NT2/D1 (cell line): ENCODE results near the gene VARS1.
"Not testable (repeated sequence)": the region's sequence is repeated elsewhere in the genome, so short reads cannot be mapped to it uniquely, and the experiment has no call there.

ENCODE experiments used
- YY1 ChIP-seq: IDR thresholded peaks from 2 replicates; pipeline ENCODE4 v1.6.1; 2011; ENCODE audit not compliant: insufficient read length, insufficient read depth
- ZNF274 ChIP-seq: IDR thresholded peaks from 2 replicates; pipeline ENCODE4 v1.6.1; 2011; ENCODE audit warnings: mild to moderate bottlenecking, low read depth, low read length

DNA sequence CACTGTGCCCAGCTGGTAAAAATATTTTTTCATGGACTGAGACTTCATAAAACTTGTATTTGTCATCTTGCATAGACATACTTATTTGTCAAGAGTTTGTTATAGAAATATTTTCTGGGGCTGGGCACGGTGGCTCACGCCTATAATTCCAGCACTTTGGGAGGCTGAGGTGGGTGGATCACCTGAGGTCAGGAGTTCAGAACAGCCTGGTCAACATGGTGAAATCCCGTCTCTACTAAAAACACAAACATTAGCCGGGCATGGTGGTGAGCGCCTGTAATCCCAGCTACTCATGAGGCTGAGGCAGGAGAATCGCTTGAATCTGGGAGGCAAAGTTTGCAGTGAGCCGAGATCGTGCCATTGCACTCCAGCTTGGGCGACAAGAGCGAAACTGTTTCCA is 13.0 kb upstream of the VARS1 start:
- TF ChIP-seq ZNF274, YY1: not testable (repeated sequence)
